ENCODE results near the gene RAB3D. TPM values are rescaled to one million over a fixed set of nuclear protein-coding genes. Genes with fewer than 3 reads are reported as not detected.

Gene RAB3D
- total RNA-seq, 1 experiment from 2014 or later, result 7.1 TPM

DNA sequence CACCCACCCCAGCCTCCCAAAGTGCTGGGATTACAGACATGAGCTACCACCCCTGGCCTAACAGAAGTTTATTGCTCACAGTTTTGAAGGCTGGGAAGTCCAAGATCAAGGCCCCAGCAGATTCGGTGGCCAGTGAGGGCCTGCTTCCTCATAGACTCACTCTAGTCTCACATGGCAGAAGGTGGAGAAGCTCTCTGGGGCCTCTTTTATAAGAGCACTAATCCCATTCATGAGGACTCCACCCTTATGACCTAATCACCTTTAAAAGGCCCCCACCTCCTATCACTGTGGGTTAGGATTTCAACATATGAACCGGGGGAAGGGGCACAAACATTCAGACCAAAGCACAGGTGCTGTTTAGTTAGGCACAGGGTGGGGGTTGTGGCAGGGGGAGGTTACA lies 28.1 kb upstream of the RAB3D start:
- H3K9me3 Mint-ChIP-seq (ENCODE audit: low read depth, unreplicated experiment), result no peaks in the 10 kb centered on the region
- CTCF ChIA-PET, result no interaction called here
- no peaks in the 10 kb centered on the region for H3K27me3 Mint-ChIP-seq (ENCODE audit: unreplicated experiment)
- no peak overlapping the region for H3K27ac Mint-ChIP-seq (ENCODE audit: unreplicated experiment)
- peaks cover under 1% of the 10 kb centered on the region for H3K36me3 Mint-ChIP-seq (ENCODE audit: insufficient read depth, unreplicated experiment)
- TF ChIP-seq, protein P1, sequence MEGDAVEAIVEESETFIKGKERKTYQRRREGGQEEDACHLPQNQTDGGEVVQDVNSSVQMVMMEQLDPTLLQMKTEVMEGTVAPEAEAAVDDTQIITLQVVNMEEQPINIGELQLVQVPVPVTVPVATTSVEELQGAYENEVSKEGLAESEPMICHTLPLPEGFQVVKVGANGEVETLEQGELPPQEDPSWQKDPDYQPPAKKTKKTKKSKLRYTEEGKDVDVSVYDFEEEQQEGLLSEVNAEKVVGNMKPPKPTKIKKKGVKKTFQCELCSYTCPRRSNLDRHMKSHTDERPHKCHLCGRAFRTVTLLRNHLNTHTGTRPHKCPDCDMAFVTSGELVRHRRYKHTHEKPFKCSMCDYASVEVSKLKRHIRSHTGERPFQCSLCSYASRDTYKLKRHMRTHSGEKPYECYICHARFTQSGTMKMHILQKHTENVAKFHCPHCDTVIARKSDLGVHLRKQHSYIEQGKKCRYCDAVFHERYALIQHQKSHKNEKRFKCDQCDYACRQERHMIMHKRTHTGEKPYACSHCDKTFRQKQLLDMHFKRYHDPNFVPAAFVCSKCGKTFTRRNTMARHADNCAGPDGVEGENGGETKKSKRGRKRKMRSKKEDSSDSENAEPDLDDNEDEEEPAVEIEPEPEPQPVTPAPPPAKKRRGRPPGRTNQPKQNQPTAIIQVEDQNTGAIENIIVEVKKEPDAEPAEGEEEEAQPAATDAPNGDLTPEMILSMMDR (IDR thresholded peaks at IDR 0.05; ENCODE audit: unreplicated experiment), result no peak
- intact Hi-C loops (cut with micrococcal nuclease; ENCODE audit: unreplicated experiment), result no loop called here
- no peak for DNase-seq
- no peak overlapping the region for H3K4me3 Mint-ChIP-seq (ENCODE audit: low read depth, unreplicated experiment)
- no peaks in the 10 kb centered on the region for H3K4me1 Mint-ChIP-seq (ENCODE audit: low read depth, unreplicated experiment)
- no TSS peak for BruUV-seq (replicated peaks)

DNA sequence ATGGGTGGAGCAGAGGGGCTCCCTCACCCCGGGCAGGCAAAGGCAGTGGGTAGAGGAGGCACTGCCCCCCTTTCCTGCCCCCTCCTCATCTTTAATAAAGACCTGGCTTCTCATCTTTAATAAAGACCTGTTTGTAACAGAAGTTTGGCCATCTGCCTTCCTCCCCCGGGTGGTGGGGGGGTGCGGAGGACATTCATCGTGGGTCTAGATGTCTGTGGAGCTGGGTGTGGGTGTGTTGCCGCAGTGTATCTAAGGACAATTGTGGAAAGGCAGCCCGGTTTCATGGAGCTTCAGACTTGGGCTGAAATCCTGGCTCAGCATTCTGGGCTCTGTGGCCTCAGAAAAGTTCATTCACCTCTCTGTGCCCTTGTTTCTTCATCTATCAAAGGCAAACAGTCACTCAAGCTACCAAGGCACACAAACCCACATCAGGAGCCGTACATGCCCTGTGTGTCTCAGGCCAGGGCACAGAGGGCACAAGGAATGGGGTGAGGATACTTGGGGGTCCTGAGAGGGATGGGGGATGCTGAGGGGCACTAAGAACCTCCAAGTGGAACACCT lies 26.2 kb upstream of the RAB3D start:
- no TSS peak for BruUV-seq (replicated peaks)
- Mint-ChIP-seq H3K9me3 (ENCODE audit: low read depth, unreplicated experiment) (no peaks in the 10 kb centered on the region), H3K27me3 (ENCODE audit: unreplicated experiment) (no peaks in the 10 kb centered on the region), H3K4me3 (ENCODE audit: low read depth, unreplicated experiment) (no peak overlapping the region), H3K36me3 (ENCODE audit: insufficient read depth, unreplicated experiment) (peaks cover 11% of the 10 kb centered on the region), H3K27ac (ENCODE audit: unreplicated experiment) (no peak overlapping the region), H3K4me1 (ENCODE audit: low read depth, unreplicated experiment) (no peaks in the 10 kb centered on the region)
- no peak for DNase-seq
- CTCF ChIA-PET, result interaction anchor here (0.7 kb wide), 1 partner anchor 10 kb away, joined by 3 read pairs; no protein-coding TSS in a partner anchor
- intact Hi-C loops (cut with micrococcal nuclease; ENCODE audit: unreplicated experiment), result no loop called here
- TF ChIP-seq, protein P1 (IDR thresholded peaks at IDR 0.05; ENCODE audit: unreplicated experiment), result no peak

- CTCF ChIA-PET, result no interaction called here
- no TSS peak for BruUV-seq (replicated peaks)
- Mint-ChIP-seq H3K4me3 (ENCODE audit: low read depth, unreplicated experiment) (no peak overlapping the region), H3K27ac (ENCODE audit: unreplicated experiment) (no peak overlapping the region), H3K36me3 (ENCODE audit: insufficient read depth, unreplicated experiment) (peaks cover 11% of the 10 kb centered on the region), H3K27me3 (ENCODE audit: unreplicated experiment) (peaks cover under 1% of the 10 kb centered on the region), H3K9me3 (ENCODE audit: low read depth, unreplicated experiment) (no peaks in the 10 kb centered on the region), H3K4me1 (ENCODE audit: low read depth, unreplicated experiment) (no peaks in the 10 kb centered on the region)
- intact Hi-C loops (cut with micrococcal nuclease; ENCODE audit: unreplicated experiment), result no loop called here
- no peak for DNase-seq
- TF ChIP-seq, protein P1 (IDR thresholded peaks at IDR 0.05; ENCODE audit: unreplicated experiment), result no peak
Measured at GRCh38 chr19:11364935-11365334, 25.5 kb upstream of the RAB3D start.

DNA sequence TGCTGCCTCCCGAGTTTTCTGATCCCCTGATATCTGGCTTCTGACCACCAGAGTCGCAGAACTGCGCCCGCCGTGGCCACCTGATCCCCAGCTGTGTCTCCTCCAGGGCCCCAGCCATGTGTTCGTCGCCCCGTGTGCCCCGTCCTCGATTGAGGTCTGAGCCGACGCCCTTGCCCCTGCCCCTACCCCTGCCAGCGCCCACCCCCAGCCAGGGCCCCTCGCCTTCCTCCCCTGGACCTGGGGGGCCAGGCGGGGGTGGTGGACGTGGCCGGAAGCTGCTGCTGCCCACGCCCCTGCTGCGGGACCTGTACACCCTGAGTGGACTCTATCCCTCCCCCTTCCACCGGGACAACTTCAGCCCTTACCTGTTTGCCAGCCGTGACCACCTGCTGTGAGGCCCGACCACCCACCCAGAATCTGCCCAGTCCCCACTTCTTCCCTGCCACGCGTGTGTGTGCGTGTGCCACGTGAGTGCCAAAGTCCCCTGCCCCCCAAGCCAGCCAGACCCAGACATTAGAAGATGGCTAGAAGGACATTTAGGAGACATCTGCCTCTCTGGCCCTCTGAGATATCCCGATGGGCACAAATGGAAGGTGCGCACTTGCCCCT lies 24.9 kb upstream of the RAB3D start:
- BruUV-seq (replicated peaks), result no TSS peak

More for the DNA sequence above, 24.9 kb upstream of the RAB3D start:
- H3K36me3 Mint-ChIP-seq (ENCODE audit: insufficient read depth, unreplicated experiment), result peaks cover 11% of the 10 kb centered on the region
- CTCF ChIA-PET, result no interaction called here
- TF ChIP-seq, protein P1 (IDR thresholded peaks at IDR 0.05; ENCODE audit: unreplicated experiment), result no peak
- DNase-seq, result no peak
- H3K4me1 Mint-ChIP-seq (ENCODE audit: low read depth, unreplicated experiment), result no peaks in the 10 kb centered on the region
- intact Hi-C loops (cut with micrococcal nuclease; ENCODE audit: unreplicated experiment), result no loop called here
- peaks cover 6% of the 10 kb centered on the region for H3K27me3 Mint-ChIP-seq (ENCODE audit: unreplicated experiment)
- no peaks in the 10 kb centered on the region for H3K9me3 Mint-ChIP-seq (ENCODE audit: low read depth, unreplicated experiment)
- H3K4me3 Mint-ChIP-seq (ENCODE audit: low read depth, unreplicated experiment), result no peak overlapping the region
- H3K27ac Mint-ChIP-seq (ENCODE audit: unreplicated experiment), result no peak overlapping the region

Data from Calu3 (cell line).